Putamen (tissue), 1 donor: ENCODE results near the gene ABI3BP.
"Not testable (repeated sequence)": the region's sequence is repeated elsewhere in the genome, so short reads cannot be mapped to it uniquely, and the experiment has no call there.

Experiments used
- DNase-seq: peaks from one replicate; pipeline ENCODE4 v3.0.0-alpha.2; 2016; ENCODE audit warnings: low spot score

ABI3BP gene

DNA sequence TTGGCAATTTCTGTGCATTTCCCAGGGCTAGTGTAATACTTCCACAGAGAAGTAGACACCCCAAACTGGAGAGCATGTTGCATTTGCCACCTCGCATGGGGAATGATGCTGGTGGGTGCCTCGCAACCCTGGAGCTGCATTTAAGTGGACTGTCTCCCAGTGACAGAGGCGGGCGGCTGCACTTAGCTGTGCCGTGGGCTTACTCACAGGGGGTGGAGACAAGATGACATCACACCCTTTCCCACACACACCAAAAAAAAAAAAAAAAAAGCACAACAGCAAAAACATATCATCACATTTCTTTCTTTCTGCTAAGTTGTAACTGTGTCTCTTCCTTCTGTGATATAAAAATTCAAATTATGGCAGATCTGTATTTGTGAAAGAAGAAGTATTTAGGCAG lies at the start of gene ABI3BP:
Gene ABI3BP, minus strand, starts transcription at position 113 of the 400 bp plus-strand sequence. Its CDS starts 37 bp downstream, at position 76.
- DNase-seq, result no peak

GRCh38 chr3:101039285-101039684 lies 46.1 kb upstream of the ABI3BP start:
- DNase-seq, result no peak

DNA sequence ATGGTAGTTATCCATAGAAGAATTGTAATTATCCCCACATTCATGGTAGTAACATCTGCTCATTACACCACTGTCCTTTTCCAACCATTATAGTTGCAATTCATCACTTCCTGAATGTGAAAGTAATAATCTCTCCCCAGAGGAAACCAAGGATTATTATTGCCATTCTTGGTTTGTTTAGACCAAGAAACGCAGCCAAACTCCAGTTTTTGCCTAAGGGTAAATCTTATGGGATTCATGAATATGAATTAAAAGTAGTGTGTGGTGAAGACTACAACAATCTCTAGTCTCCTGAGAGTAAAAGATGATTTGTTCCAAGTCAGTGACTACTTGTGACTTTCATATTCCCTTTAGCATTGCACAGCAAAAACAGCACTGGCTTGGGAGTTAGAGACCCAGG lies 45.7 kb upstream of the ABI3BP start:
- no peak for DNase-seq

DNA sequence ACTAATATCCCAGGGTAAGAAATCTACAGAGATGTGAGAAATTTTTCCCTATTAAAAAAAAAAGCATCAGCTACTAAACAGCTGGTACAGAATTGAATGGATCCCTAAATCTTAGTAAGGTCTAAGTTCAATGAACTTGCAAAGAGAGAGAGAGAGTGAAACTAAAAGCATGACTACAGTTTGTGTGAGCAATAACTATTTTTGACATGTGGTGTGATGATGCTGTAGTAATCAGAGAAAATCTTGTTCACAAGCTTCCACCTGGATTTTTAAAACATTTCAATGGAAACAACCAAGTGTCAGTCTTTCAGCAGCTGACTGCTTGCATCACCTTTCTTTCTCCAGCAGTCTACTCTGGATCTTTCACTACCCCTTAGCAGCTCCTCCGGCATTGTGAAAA lies 45.2 kb upstream of the ABI3BP start:
- no peak for DNase-seq

DNA sequence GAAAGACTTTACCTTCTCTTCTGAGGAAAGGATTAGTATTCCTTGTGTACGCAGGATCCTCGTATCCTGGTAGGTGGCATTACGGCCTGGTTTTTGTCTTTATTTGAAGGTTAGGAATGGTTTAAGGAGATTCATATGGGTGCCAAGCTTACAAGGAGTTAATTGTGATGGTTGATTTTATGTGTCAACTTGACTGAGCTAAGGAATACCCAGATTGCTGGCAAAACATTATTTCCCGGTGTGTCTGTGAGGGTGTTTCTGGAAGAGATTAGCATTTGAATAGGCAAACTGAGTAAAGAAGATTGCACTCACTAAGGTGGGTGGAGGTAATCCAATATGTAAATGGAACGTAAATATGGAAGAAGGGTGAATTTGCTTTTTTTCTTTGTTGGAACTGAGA lies 44.4 kb upstream of the ABI3BP start:
- DNase-seq, result no peak

- no peak for DNase-seq
These were observed 43.5 kb upstream of the ABI3BP start for GRCh38 chr3:101036676-101037075.

DNA sequence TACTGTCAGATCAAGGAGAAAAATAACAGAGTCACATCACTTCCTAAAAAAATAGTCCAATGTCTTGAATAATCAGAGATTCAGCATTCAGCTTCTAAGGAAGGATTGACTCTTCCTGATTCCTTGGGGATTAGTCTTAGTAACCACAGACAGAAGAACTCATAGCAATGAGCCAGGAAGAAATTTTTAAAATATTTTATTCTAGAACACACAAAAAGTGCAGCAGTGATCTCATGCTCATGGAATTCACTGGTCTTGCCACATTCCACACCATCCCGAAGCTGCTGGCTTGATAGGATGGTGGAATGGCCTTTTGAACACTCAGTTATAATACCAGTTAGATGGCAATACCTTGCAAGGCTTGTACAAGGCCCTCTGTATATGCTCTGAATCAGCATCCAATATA lies 43.0 kb upstream of the ABI3BP start:
- DNase-seq, result no peak

DNA sequence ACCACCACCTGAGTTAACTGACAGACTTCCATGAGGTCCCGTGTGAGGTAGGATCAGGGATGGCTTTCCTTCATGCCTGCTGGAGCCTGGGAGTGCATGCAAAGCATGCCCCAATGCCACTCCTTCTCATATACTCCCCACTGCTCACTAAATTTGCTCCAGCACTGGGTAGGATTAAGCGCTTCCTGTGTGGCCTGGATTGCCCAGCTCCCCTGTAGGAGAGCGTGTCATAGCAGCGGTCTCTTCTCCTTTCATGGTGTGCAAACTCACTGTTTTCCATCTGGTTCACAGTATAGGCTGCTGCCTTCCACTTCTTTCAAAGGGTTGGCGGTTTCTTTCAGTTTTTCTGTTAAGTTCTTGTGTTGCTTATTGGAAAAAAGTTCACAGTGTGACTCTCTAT lies 34.1 kb upstream of the ABI3BP start:
- no peak for DNase-seq

- DNase-seq, result no peak
These were observed 33.7 kb upstream of the ABI3BP start for GRCh38 chr3:101026881-101027280.

GRCh38 chr3:101026244-101026643 lies 33.0 kb upstream of the ABI3BP start:
- DNase-seq, result no peak

- DNase-seq, result no peak
These were observed 27.3 kb upstream of the ABI3BP start for GRCh38 chr3:101020351-101021015.

DNA sequence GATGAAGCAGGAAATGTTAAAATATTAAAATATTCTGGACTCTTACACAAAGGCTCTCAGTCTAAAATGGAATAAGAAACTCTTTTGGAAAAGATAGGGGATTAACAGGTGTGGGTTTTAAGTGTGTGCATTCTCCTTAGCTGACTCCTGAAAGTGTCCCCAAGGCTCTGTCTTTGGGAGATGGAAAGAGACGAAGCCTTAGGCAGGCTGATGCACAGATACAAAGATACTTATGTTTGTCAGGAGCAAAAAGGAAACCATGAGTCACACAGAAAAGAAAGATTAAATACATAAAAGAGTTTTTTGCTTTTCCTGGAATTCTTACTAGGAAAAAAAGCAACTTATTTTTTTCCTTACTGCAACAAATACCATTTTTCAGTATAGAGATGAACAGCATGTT lies 23.8 kb upstream of the ABI3BP start:
- no peak for DNase-seq

DNA sequence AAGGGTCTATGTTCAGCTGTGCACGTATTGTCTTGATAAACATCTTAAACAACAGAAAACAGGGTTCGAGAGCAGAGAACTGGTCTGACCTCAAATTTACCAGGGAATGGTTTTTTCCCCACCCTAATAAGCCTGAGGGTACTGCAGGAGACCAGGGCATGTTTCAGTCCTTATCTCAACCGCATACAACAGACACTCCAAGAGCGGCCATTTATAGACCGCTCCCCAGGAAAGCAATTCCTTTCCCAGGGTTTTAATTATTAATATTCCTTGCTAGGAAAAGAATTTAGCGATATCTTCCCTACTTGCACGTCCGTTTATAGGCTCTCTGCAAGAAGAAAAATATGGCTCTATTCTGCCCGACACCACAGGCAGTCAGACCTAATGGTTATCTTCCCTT lies 19.1 kb upstream of the ABI3BP start:
- not testable (repeated sequence) for DNase-seq

DNA sequence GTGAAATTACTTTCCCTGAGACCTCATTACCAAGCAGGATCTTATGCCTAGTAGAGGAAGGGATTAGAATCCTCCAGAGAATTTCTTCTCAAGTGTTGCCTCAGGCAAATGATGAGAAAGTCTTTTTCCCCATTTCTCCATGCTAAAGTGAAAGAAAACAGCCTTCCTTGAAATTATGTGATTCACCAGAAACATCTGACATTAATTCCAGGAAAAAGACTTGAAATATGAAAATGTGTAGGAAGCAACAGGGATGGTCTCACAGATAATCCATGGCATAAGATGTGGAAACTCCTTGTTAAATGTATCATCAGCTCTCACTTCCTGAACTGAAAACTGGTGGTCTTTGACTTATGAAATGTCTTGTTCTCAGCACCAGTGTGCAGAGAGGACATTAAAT lies 17.9 kb upstream of the ABI3BP start:
- DNase-seq, result no peak

DNA sequence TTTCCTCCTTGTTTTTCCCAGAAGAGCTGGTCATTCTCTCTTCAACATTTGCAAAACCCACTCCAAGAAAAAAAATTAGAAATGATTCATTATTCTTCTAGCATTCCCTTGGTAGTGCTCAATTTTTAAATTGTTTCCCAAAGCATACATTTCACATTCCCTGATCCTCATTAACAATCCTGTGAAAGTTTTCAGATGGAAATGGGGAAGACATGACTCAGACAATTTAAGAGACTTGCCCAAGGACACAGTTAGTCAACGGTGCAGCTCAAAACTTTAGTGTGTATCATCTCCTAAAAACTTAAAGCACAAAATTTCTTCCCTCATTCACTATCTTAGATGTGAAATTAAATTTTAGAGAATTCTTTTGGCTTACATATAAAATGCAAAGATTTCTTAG lies 17.1 kb upstream of the ABI3BP start:
- no peak for DNase-seq

DNA sequence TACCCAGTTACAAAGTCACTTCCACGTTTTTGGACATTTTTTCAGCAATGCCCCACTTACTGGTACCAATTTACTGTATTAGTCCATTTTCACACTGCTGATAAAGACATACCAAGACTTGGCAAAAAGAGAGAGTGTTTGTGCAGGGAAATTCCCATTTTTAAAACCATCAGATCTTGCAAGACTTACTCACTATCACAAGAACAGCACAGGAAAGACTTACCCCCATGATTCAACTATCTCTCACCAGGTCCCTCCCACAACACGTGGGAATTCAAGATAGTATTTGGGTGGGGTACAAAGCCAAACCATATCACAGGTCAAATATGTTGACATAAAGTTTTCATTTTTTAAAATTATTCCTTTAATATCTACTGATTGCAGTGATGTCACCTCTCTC lies 16.2 kb upstream of the ABI3BP start:
- no peak for DNase-seq

DNA sequence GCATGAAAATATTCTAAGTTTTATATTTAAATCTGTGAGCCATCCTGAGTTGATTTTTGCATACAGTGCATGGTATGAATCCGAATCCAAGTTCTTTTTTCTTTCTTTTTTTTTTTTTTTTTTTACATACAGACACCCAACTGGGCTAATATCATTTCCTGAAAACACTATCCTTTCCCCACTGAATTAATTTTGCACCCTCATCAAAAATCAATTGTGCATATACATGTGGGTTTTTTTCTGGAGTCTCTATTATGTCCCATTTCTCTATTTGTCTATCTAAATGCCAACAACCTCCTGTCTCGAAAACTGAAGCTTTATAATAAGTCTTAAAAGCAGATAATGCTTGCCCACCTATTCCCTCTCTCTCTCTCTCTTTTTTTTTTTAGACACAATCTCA lies 5.9 kb upstream of the ABI3BP start:
- DNase-seq, result no peak

- no peak for DNase-seq
These were observed 1.6 kb upstream of the ABI3BP start for GRCh38 chr3:100994809-100995208.

- no peak for DNase-seq
These were observed 966 bp upstream of the ABI3BP start for GRCh38 chr3:100994187-100994586.

GRCh38 chr3:100992231-100993012 lies 799 bp downstream of the ABI3BP start:
- DNase-seq, result no peak

GRCh38 chr3:100988080-100988479 lies 5.1 kb downstream of the ABI3BP start:
- no peak for DNase-seq

- no peak for DNase-seq
These were observed 8.9 kb downstream of the ABI3BP start for GRCh38 chr3:100984308-100984707.

- DNase-seq, result no peak
These were observed 10.5 kb downstream of the ABI3BP start for GRCh38 chr3:100982710-100983109.
